Uterus (tissue), 4 donors: ENCODE data around the gene CAMK2A. TPM values are rescaled to one million over a fixed set of nuclear protein-coding genes. Genes with fewer than 3 reads are reported as not detected.

Source experiments
- DNase-seq, 2 donors: peaks; one replicate each; pipeline ENCODE4 v3.0.0-alpha.2; 2019 to 2020
- H3K27ac ChIP-seq, 2 donors: fragments of 200-600 bp; sonication (generic); 1 replicate in 1 of 2; 2 replicates in 1 of 2; pipeline ENCODE4 v1.5.1; 2016 to 2018
- H3K27me3 ChIP-seq, 2 donors: fragments of 200-600 bp; sonication (generic); one replicate each; pipeline ENCODE4 v1.5.1; 2018 to 2019; ENCODE audit warnings: control low read depth in 1 of 2
- H3K36me3 ChIP-seq, 2 donors: fragments of 200-600 bp; sonication (generic); one replicate each; pipeline ENCODE4 v1.5.1; 2019; ENCODE audit warnings: control low read depth in 1 of 2
- H3K4me1 ChIP-seq, 2 donors: fragments of 200-600 bp; sonication (generic); one replicate each; pipeline ENCODE4 v1.5.1; 2018 to 2019; ENCODE audit warnings: control low read depth in 1 of 2
- H3K4me3 ChIP-seq, 2 donors: fragments of 200-600 bp; sonication (generic); 1 replicate in 1 of 2; 2 replicates in 1 of 2; pipeline ENCODE4 v1.5.1; 2018 to 2019; ENCODE audit warnings: mild to moderate bottlenecking in 1 of 2
- H3K9me3 ChIP-seq, 2 donors: fragments of 200-600 bp; sonication (generic); one replicate each; pipeline ENCODE4 v1.5.1; 2019; ENCODE audit warnings: control low read depth in 1 of 2
- CTCF ChIP-seq, 4 experiments: fragments of 200-600 bp in 2 of 4; fragments of 450-650 bp in 2 of 4; sonication (generic) in 2 of 4; IDR thresholded peaks; one replicate each; pipeline ENCODE4 v1.5.1; 2016 to 2019; ENCODE audit warnings: antibody characterized with exemption in 4 of 4, mild to moderate bottlenecking in 2 of 4, moderate library complexity in 1 of 4
- POLR2A ChIP-seq, 2 donors: fragments of 450-650 bp; IDR thresholded peaks; one replicate each; pipeline ENCODE4 v1.6.1; 2016; ENCODE audit warnings: antibody characterized with exemption in 2 of 2, mild to moderate bottlenecking in 1 of 2, moderate library complexity in 1 of 2
- intact Hi-C: fragments of 100-400 bp; cut with DNase I; formaldehyde crosslinking; loops from one replicate; pipeline ENCODE4 v1.15.1; 2023; ENCODE audit warnings: low total_unique reads
- total RNA-seq, 4 donors: library from RNA; depleted of rRNA in 3 of 4; stranded (reverse); fragments of >200 nt in 3 of 4; gene quantifications; one replicate each; pipeline versions ENCODE4 v1.1.0 to v1.2.4, GENCODE V29; 2014 to 2023
- donor health status: DM: yes; HTN: yes; CAD: no.

Gene CAMK2A
- total RNA-seq, 4 donors from 2014 or later, result under 0.01 to 23.7 (median 4.3) TPM

GRCh38 chr5:150293091-150293941 lies 3.7 kb upstream of the CAMK2A start:
- no peak for TF ChIP-seq CTCF (IDR thresholded peaks at IDR 0.05)
- no peak for TF ChIP-seq POLR2A (IDR thresholded peaks at IDR 0.05)
- H3K9me3 ChIP-seq, result no peaks in the 10 kb centered on the region
- no peak for DNase-seq
- intact Hi-C loops, result no loop called here
- no peak overlapping the region for H3K4me3 ChIP-seq
- H3K4me1 ChIP-seq, result peaks cover under 1 to 9% of the 10 kb centered on the region in 2 donors
- H3K36me3 ChIP-seq, result no peaks in the 10 kb centered on the region
- no peaks in the 10 kb centered on the region for H3K27me3 ChIP-seq
- H3K27ac ChIP-seq, result no peak overlapping the region

GRCh38 chr5:150291388-150292385 lies 2.1 kb upstream of the CAMK2A start:
- peaks cover 0 to 9% of the 10 kb centered on the region in 2 donors for H3K4me1 ChIP-seq
- no peaks in the 10 kb centered on the region for H3K9me3 ChIP-seq
- intact Hi-C loops, result no loop called here
- TF ChIP-seq CTCF (IDR thresholded peaks at IDR 0.05) (no peak), POLR2A (IDR thresholded peaks at IDR 0.05) (no peak)
- H3K27ac ChIP-seq, result no peak overlapping the region
- no peaks in the 10 kb centered on the region for H3K27me3 ChIP-seq
- no peak for DNase-seq
- H3K4me3 ChIP-seq, result no peak overlapping the region
- H3K36me3 ChIP-seq, result no peaks in the 10 kb centered on the region

DNA sequence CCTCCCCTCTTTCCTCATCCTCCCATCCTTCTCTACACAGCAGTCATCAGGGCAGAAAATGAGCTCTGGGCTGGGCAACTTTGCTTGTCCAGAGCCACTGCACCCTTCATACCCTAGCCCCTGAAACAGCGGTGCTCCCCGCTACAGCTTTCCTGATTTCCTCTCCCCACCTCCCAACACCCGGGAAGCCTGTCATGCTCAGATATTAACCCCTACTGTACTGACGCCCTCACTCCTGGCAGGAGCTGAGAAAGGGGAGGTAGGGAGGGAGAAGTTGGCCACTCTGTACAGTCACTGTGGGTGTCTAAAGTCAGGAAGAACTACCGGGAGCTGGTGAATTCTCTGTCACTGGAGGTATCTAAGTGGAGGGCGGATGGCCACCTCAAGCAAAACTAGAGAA lies 782 bp downstream of the CAMK2A start:
- Histone ChIP-seq H3K9me3 (no peaks in the 10 kb centered on the region), H3K4me3 (no peak overlapping the region), H3K27me3 (no peaks in the 10 kb centered on the region), H3K27ac (no peak overlapping the region), H3K36me3 (no peaks in the 10 kb centered on the region), H3K4me1 (no peaks in the 10 kb centered on the region)
- intact Hi-C loops, result no loop called here
- no peak for DNase-seq
- no peak for TF ChIP-seq CTCF (IDR thresholded peaks at IDR 0.05)
- no peak for TF ChIP-seq POLR2A (IDR thresholded peaks at IDR 0.05)

- Histone ChIP-seq H3K9me3 (no peaks in the 10 kb centered on the region), H3K27ac (no peak overlapping the region), H3K4me1 (no peaks in the 10 kb centered on the region), H3K27me3 (no peaks in the 10 kb centered on the region), H3K4me3 (no peak overlapping the region), H3K36me3 (no peaks in the 10 kb centered on the region)
- DNase-seq, result no peak
- intact Hi-C loops, result no loop called here
- TF ChIP-seq CTCF (IDR thresholded peaks at IDR 0.05), result no peak
- TF ChIP-seq POLR2A (IDR thresholded peaks at IDR 0.05), result no peak
These were observed 1.2 kb downstream of the CAMK2A start for GRCh38 chr5:150288361-150288760.
